Left lobe of liver (tissue), 2 donors: ENCODE results near the gene BRD7. TPM values are rescaled to one million over a fixed set of nuclear protein-coding genes. Genes with fewer than 3 reads are reported as not detected.

Source experiments
- ATAC-seq: fragments of 200-7000 bp; cut with Tn5 transposase; one replicate; pipeline ENCODE4 v1.9.1; 2020; ENCODE audit warnings: mild to moderate bottlenecking, moderate library complexity
- DNase-seq: peaks from one replicate; pipeline ENCODE4 v3.0.0-alpha.2; 2020; ENCODE audit warnings: low spot score
- total RNA-seq: library from RNA; stranded (reverse); gene quantifications from one replicate; pipeline ENCODE4 v1.2.1, GENCODE V29; 2021
- donor health status: DM: no; HTN: no; CAD: no; lungs with moderate emphysema.
- donor health status: DM: no; HTN: yes; CAD: no.

BRD7 gene
- total RNA-seq, 1 donor from 2014 or later: 17.9 TPM

DNA sequence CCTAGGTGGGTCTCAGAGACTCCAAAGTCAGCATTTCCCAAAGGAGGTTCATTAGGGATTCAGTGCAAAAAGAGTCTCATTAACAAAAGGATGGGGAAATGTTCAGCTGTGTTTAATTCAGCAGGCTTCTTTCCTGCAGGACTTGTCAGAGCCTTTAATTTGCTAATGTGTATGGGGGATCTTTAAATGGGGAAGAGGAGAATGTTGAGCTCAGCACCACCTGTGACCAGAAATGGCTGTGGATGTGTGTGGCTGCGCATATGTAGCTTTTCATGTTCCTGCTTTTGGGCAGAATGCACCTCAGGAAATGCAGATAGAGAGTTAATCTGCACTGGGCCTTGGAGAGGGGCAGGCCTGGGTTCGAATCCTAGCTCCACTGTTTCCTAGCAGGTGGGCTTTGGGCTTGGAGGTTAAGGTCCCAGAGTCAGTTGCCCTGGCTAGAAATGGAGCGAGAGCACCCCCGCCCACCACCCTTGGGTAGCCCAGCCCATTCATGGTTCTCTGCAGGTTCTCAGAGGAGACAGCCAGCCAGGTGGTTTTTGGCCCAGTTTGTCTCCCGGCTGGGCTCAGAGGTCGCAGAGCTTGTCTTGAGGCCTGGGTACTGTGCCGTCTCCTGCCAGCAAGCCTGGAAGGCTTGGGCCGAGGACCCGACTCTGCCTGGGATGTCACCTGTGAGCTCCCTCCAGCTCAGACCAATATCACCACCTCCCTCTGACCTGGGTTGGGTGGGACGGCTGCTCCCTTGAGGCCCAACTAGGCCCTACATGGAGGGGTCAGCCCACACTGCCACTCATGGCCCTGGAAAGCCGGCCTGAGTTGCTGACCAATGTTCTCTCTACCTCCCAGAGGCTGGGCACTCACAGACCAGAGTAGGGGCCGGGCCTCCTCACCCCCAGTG, 93.1 kb downstream of the BRD7 start:
- DNase-seq (no peak), ATAC-seq (no peak)

DNA sequence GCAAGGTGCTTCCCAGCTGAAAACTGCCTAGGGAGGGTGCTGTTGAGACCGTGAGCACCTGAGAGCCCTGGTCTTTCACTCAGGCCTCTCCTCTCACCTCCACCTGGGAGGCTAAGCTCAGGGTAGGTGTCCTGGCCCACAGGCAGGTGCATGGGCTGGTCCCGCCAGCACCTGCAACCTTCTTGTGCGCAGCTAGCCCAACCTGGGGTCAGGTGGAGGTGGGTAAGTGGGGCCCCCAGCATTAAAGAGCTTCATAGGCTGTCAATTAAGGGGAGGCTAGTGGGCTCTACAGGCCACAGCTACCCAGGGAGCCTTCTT, 93.7 kb downstream of the BRD7 start:
- ATAC-seq: no peak
- no peak for DNase-seq

GRCh38 chr16:50274326-50275097, 94.3 kb downstream of the BRD7 start:
- ATAC-seq: no peak
- no peak for DNase-seq

- DNase-seq (no peak), ATAC-seq (peak; percentile 10)
These were observed 94.9 kb downstream of the BRD7 start for GRCh38 chr16:50273888-50274325.

DNA sequence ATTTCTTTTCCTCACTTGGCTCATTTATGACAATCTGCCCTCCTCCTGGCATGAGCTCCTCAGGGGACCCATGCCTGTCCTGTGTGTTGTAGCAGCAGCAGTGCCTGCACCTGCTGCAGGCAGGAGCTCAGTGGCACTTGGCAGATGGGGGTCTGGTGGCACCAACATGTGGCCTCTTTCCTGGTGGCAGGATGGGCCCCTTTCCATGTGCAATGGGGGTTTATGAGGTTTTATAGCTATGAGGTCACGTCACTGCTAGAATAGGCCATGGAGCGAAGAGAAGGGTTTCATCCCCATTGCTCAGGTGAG, 95.5 kb downstream of the BRD7 start:
- ATAC-seq (no peak), DNase-seq (no peak)

GRCh38 chr16:50272687-50273381, 96.0 kb downstream of the BRD7 start:
- DNase-seq (no peak), ATAC-seq (no peak)

- DNase-seq (no peak), ATAC-seq (no peak)
These were observed 96.6 kb downstream of the BRD7 start for GRCh38 chr16:50272111-50272571.

- peak; percentile 5 for ATAC-seq
- DNase-seq: peak; percentile 44
These were observed 97.4 kb downstream of the BRD7 start for GRCh38 chr16:50271148-50272041.

DNA sequence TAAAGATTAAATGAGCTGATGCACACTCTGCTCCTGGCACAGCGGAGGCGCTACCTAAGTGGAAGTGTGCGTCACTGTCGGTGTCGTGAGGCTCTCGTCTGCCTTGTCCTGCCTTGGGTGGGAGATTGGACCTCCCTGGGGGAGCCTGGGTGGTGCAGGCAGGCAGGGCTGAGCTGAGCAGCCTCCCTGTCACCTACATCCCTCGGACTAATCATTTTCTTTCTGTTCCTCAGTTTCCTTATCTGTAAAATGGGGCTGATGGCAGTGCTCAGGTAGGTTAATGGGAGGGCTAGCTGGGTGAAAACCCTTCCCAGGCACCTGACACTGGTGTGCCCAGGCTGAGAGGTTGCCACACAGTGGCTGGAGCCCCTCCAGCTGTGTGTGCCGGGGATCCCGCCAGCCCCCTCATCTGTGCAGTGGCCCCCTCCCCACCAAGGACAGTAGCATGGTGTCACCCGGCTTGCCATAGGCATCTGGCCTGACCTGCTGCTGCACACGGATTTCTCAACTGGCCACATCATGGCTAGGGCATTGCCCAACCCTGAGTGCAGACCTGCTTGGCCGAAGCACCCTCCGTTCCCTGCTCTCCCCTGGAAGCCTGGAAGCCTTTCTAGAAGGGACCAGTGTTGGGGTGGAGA, 98.2 kb downstream of the BRD7 start:
- DNase-seq: no peak

DNA sequence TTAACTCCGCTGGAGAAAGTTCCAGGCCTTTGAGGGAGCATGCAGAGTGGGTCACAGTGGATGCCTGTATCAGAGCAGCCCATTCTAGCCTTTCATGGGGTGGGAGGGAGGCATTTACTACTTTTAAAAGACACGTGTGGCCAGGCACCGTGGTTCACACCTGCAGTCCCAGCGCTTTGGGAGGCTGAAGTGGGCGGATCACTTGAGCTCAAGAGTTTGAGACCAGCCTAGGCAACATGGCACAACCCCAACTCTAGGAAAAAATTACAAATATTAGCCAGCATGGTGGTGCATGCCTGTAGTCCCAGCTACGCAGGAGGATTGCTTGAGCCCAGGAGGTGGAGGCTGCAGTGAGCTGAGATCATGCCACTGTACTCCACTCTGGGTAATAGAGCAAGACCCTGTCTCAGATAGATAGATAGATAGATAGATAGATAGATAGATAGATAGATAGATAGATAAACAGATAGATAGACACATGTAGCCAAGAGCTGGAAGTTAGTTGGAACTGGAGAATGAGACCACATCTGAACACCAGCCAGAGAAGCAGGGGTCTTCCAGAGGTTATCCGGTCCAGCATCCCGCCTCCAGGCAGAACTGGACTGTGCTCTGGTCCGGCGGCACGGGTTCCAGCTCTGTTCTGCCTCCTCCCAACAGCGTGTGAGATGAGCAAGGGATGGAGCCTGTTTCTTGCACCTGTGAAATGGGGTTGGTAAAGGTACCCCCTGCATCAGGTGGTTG, 98.8 kb downstream of the BRD7 start:
- no peak for DNase-seq

More for the DNA sequence above, 98.2 kb downstream of the BRD7 start:
- ATAC-seq: peak; percentile 79

DNA sequence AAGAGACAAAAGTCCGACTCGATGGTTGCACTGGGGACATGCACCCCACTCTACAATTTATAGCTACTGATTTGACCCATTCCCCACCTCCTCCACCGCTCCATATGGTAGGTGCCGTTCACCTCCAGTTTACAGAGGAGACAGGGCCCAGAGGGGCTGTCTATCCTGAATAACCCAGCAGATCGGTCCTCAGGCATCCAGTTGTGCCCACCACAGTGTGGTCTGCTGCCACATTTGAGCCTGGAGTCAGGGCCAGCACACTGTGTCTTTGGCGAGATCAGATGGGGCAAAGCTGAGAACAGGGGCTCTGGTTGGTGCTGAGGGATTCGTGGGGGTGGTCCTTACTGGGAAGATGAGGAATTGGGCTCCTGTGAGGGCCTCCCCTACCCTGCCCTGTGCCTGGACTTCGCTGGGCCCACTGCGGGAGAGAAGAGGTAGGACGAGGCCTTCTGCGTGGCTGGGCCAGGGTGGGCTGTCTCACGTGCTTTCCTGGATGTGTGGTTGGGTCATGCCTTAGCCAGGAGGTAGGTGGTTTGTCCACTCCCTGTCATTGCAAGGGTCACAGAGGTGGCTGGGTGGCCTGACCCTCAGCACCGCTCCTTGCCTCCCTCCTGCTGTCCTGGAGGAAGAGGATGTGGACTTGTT, 99.6 kb downstream of the BRD7 start:
- ATAC-seq (no peak), DNase-seq (no peak)

More for the DNA sequence above, 98.8 kb downstream of the BRD7 start:
- ATAC-seq: no peak

GRCh38 chr16:50268352-50268751, 100.4 kb downstream of the BRD7 start:
- no peak for DNase-seq
- no peak for ATAC-seq

GRCh38 chr16:50267651-50268050, 101.1 kb downstream of the BRD7 start:
- ATAC-seq: no peak
- DNase-seq: peak; percentile 39

DNA sequence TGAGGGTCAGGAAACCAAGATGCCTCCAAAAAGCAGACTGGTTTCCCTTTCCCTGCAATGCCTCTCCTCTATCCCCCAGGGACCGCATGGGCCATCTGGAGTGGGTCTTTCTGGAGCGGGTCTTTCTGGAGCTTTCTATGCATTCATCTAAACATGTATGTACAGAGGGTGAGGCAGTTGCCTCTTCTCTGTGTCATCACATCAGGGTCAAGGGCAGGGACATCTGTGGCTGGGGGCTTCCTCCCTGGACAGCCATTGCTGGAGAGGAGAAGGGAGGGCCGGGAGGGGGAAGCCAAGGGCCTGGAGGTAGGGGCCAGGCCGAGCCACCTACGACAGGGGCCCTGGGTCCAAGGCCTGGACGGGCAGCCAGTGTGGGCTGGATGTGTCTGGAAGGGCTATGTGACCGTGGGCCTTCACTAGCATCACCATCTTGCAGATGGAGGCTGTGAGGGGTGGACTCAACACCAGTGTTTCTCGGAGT, 101.6 kb downstream of the BRD7 start:
- DNase-seq (peak; percentile 41), ATAC-seq (no peak)

DNA sequence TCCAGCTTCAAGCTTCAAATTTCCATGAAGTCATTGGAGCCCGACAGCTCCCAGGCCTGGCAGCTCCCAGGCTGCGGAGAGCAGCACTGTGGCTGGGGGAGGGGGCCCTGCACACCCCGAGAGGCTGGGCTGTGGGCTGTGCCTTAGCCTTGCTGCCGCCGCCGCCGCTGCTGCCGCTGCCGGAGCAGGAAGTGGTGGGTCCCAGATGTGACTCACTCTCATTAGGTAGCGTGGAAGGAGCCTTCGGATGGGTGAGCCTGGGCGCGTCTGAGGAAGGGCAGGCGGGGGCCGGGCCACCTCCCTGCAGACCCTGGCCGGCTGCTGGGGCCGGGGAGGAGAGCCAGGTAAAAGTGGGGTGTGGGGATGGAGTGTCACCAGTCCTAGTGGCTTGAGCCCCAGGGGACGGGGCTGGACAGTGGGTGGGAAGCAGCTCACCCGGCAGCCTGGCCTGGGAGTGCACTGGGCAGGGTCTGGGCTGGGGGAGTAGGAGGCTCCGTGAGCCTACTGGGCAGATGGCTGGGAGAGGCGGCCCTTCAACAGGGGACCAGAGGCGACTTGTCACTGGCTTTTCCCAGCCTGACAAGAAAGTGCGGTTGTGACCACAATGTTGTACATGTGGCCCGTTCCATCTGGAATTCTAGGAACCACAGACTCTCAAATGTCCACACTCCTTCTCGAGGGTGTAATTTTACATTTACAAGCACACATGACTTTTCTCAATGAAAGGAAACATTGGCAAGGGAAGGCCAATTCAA, 102.3 kb downstream of the BRD7 start, which contains the start of gene ADCY7:
Gene ADCY7 (plus strand): TSS at position 215 of the 755 bp plus-strand sequence. CDS start 21,629 bp downstream, outside the sequence.
- DNase-seq (peak; percentile 47), ATAC-seq (peak; percentile 21)
